Activated T-helper 9 cell treated with anti-CD3 and anti-CD28 coated beads, Interleukin-2, amount 50 U/mL, for 16 hours (primary cell): ENCODE results near the gene ADAMTS2.

Experiments
- DNase-seq: peaks from one replicate; pipeline ENCODE4 v3.0.0-alpha.2; 2020; ENCODE audit warnings: low read depth

ADAMTS2 gene

DNA sequence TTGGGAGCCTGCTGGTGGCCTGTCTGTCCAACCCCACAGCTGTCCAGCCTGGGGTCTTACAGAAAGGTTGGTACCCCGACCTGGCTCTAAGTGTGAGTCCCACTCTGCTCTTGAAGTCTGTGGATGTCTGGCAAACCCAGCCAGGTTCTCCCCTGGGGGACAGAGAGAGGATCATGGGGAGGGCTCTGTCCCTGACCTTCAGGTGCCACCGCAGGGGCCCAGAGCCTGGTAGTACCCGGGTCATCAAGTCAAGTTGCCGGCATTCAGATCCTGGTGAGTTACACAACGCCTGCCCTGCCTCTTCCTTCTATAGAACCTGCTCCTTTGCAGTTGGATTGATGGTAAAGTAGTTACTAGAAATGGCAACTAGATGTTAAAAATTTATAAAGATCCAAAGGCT, 66.7 kb downstream of the ADAMTS2 start:
- no peak for DNase-seq

DNA sequence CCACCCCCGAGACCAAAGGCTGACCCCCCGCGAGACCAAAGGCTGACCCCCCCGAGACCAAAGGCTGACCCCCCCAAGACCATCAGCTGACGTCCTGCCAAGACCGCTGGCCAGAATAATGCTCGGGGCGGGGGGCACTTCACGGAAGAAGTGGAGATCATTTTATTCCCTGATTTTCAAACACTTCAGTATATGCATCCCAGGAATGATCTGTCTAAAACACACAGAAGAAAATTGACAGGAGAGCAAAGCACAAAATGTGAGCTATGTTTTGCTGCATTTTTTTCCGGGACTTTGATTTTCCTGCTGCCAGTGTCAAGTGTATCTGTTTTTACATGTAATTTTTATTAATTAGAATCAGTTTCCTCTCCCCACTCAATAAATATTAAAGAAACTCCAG, 67.1 kb downstream of the ADAMTS2 start:
- DNase-seq = no peak

DNA sequence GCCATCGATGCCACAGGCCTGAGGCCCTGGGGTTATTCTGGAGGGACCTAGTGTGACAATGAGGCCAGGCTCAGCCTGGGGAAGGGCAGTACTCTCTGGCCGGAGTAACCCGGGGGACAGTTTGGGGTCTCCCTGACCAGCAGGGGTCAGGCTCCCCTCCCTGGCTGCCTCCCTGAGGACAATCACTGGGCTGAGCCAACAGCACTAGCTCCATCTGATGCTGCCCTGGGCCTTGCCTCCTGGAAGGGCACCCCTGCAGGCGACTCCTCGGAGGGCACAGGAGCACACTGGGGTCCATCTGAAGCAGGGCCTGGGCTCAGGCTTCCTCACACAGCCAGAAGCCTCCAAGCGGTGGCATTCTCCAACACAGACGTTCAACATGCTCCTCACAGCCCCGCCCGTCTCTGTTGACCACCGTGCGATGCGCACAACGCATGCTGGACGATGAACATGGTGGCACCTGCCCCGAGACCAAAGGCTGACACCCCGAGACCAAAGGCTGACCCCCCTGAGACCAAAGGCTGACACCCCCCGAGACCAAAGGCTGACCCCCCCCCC, 68.3 kb downstream of the ADAMTS2 start:
- no peak for DNase-seq

DNA sequence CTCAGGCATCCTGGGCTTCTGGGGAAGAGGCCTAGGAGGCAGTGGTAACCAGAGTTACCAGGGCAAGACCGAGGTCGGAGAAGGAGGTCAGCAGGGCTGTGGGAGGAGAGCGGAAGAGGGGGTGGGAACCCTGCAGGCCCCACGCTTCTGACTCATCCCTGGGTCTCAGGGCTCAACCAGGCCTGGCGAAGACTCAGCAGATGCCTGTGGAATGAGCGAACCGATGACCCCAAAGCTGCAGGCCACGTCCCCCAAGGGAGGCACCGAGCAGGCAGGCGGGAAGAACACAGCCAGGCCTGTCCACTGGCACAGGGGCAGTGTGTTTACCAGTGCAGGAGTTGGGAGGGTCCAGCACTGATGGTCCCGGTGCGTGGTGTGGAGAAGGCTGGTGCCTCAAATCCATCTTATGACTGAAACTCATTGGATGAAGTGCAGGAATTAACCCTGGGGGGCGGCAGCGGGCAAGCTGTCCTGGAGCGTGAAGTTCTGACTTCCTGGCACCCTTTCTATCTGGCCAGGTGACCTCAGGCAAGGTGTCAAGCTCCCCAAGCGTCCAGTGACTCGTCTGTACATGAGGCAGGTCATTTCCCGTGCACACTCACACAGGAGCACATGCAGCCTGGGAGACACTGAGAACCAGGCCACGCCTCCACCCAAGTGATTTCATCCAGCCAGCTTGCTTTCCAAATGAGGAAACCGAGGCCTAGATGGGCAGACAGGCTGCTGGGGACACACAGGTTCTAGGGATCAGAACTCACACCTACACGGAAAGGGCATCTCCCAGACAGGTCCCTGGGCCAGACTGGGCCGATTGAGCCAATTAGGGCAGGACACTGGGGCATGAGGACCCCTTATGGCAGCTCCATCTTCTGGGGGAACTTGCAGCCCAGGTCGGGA, 69.1 kb downstream of the ADAMTS2 start:
- no peak for DNase-seq

DNA sequence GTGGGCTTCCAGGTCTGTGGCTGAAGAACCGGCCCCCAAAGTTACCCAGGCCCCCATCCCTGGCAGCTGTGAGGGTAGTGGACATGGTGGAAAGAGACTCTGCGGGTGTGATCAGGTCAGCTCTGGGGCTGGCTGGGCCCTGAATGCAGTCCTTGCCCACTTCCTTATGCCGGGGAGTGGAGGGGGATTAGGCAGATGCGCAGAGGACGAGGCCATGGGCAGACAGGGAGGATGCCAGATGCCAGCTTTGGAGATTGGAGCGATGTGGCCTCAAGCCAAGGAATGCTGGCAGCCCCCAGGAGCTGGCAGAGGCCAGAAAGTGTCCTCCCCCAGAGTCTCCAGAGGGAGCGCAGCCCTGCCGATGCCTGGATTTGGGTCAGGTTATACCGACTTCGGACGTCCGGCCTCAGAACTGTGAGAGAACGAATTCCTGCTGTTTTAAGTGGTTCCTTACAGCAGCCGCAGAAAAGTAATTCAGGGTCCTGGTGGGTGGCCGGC, 69.8 kb downstream of the ADAMTS2 start:
- no peak for DNase-seq

DNA sequence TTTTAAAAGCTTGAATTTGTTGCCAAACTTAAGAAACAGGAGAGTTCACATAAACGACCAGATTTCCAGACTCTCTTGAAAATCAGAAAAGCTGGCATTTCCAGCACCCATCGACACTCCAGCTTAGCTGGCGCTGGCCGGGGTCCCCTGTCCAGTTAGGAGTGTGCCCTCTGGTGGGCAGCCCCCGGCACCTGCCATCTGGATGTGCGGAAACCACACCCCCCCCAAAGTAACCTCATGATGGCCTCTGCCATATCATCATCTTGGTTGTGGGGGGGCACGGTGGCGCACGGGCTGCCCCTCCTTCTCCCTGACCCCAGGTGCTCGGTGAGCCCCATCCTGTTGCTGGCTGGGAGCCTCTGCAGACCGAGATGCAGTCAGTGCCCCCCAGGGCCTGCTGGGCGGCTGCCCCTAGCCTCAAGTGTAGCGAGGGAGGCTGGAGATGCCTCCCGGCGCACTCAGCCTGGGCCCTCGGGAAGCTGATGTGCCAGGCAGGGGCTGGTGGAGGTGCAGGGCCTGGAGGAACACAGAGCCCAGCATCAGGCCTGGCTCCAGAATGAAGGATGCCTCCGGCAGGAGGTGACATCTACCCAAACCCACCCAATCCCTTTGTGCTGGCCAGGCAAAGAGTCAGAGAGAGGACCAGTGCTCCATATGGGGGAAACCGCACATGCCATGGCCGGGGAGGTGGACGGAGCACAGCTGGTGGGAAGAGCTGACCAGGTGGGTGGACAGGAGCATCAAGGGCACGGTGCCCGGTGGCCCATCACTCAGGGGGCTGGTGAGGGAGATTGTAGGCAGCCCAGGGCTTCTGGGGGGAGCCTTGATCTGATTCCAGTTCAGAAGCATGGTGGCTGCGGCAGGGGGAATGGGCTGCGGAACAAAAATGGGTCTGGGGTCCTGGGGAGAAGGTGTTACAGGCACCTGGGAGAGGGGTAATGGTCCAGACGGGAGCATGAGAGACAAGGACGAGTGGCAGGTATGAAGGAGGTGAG, 70.6 kb downstream of the ADAMTS2 start:
- no peak for DNase-seq

DNA sequence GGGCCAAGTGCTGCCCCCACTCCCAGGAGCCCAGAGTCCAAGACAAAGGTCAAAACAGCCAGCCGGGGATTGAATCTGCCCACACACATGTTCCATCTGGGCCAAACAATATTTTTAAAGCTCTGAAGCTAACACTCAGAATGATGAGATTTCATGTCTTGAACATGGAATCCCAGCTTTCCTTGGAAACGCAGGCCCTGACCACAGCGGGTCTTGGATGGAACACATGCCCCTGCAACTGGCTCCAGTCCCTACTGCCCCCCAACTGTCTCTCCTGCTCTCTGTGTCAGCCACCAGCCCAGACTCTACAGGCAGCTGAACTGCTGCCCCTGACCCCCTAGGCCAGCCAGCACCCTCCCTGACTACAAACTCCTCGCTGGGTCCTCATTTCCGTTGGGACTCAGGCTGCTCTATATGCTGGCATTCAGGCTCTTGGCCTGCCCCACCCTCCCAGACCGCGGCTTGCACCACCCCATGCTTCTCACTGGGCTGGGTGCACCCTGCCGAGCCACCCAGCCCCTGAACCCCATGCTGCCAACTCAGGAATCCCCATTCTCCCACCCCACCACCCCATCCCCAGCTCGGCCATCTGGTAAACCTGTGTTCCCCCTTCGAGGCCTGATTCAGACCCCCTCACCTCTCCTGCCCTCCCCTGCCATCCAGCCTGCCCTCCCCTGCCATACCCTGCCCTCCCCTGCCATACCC, 71.7 kb downstream of the ADAMTS2 start:
- no peak for DNase-seq

DNA sequence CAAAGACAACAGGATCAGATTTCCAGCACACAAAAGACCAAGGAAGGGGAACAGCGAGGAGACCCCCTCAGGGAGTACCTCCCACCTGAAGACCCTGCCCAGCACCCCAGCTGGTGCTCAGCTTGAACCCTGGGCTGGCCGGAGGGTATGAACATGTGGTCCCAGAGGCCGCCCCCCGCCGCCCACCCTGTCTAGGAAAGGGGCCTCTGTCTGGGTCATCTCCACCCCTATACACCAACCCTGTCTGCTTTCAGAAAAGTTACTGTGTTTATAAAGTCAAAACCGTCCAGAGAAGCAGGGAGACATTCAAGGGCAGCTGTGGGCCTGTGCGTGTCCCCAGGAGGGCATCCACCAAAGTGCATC, 72.2 kb downstream of the ADAMTS2 start:
- no peak for DNase-seq

DNA sequence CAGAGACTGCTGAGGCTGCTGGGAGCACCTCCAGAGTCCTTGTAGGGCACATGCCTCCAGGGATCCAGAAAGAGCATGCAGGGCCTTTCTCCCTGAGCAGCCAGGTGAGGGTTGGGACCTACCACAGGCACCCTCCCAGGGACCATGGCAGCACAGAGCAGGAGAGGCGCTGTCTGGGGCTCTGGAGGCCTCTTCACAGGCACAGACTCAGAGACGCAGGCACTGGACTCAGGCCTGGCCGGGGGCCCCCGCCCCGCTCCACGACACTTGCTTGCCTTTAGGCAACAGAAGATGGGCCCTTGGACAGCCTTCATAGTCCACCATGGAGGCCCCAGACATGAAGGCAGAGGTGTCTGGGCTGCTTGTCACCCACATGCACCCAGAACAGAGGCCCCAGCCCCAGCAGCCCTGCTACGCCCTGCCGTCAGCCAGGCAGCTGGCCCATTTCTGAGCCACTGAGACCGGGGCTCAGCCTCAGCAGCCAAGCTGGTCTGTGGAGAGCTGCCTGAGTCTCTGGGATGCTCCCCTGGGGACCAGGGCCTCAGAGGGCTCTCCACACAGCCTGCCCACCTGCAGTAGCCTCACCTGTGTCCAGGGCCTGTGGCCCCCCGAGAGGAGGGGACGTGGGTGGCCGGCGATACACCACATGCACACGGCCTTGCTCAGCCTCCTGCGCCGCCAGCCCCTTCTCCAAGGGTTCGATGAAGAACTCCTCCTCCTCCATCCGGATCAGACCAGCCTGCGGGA, 72.8 kb downstream of the ADAMTS2 start:
- DNase-seq = no peak

DNA sequence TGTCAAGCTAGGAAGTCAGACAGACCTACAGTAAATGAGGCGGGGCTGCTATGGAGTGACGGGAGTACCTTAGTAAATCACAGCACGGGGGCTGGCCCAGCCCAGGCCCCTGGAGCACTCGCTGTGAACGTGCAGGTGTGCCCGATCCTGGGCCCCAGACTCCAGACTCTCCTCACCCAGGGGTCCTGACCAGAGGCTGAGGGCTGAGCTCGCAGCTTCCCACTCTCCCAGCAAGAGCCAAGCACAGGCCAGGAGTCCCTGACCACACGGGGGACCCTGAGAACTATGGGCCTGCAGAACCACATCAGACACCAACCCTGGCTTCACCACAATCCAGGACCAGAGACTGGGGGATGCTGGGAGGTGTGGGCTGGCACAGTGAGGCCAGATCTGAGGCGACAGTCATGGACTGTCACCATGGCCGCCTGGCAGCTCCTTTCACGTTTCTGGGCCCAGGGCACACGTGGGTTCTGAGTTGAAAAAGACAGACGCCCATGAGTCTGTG, 73.4 kb downstream of the ADAMTS2 start:
- no peak for DNase-seq

DNA sequence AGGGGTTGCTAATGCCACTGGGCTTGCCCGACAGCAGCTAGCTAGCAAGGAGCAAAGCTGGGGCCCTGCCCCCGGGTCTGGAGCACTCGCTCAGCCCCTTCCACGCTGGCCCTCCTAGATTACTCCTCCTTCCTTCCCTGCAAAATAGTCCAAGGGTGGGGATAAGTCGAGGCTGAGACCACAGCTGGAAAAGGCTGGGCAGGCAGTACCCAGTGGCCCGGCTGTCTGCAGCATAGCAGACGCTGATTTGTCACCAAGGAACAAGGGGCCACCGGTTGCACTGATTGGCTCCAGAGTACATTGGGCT, 73.9 kb downstream of the ADAMTS2 start:
- no peak for DNase-seq

DNA sequence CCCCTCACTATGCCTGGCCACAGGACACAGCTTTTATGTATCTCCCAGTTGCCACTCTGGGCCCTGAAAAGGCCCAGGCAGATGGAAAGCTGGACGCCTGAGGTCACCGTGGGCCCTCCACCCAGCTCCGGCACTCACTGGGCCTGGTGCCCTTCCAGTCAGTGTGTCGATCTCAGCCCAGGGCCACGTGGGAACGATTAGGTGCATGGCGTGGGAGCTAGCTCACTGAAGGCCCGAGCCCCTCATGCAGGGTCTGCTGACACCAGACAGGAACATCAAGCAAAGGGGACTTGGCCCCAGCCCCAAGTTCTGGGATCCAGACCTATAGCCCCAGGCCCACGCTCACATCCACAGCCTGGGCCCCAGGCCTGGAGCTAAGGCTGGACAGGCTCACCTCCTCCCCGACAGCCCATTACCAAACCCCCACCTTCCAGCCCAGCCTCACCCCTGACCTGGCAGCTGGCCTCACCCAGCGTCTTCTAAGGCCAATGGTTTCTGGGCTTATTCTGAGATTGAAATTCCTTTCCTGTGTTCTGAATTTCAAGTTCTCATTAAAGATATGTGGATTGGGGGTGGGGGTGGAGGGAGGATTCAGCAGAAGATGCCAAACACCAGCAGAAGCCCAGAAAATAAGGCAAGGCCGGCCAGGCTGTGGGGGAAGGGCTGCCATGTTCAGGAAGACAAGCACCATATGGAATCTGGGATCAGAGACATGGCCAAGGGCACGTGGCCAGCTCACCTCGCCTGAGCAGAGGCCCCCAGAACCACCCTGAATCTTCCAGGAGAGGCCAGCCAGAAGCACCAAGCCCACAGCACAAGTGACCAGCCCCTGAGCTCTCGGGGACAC, 74.5 kb downstream of the ADAMTS2 start:
- DNase-seq = no peak

DNA sequence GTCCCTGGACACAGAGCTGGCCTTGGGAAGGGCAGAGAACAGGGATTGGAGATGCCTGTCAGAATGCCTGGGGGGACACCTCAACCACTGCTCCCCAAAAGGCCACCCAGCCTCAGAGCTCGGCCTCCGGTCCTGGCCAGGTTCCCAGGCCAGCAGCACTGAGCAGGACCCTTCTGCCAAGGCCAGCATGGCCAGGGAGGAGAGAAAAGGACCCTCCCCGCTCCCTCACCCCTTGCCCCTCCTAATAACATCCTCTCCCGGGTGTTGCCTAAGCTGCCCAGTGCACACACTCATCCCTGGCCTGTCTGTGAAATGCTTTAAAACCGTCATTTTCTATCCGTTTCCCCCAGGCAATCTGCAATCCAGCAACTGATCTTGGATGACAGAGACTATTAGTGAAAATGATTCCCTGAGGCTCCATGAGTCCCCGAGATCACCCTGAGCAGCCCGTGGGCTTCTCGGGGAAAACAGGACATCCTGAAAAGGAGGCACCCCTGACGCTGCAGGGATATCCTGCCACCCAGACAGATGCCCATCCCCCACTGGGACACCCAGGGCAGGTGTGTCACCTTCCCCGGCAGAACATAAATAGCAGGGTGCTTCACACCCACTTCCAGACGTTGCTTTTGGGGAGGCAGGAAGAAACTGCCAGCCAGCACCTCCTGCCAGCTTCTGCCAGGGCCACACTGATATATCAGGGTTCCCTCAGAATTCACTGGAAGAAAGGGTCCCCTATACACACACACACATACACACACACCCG, 75.3 kb downstream of the ADAMTS2 start:
- DNase-seq = no peak

DNA sequence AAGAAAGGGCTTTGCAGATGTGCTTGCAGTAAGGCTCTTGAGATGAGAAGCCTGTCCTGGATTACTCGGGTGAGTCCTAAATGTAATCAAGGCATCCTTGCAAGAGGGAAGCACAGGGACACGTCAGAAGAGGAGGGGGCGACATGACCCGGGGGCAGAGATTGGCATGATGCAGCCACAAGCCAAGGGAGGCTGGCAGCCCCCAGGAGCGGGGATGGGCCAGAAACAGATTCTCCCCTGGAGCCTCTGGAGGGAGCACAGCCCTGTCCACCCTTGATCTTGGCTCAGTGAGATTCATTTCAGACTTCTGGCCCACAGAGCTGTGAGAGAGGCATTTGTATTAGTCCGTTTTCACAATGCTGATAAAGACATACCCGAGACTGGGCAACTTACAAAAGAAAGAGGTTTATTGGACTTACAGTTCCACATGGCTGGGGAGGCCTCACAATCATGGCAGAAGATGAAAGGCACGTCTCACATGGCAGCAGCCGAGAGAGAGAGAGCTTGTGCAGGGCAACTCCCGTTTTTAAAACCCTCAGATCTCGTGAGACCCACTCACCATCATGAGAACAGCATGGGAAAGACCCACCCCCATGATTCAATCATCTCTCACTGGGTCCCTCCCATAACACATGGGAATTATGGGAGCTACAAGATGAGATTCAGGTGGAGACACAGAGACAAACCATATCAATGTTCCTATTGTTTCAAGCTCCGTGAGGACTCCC, 76.1 kb downstream of the ADAMTS2 start:
- DNase-seq = no peak

DNA sequence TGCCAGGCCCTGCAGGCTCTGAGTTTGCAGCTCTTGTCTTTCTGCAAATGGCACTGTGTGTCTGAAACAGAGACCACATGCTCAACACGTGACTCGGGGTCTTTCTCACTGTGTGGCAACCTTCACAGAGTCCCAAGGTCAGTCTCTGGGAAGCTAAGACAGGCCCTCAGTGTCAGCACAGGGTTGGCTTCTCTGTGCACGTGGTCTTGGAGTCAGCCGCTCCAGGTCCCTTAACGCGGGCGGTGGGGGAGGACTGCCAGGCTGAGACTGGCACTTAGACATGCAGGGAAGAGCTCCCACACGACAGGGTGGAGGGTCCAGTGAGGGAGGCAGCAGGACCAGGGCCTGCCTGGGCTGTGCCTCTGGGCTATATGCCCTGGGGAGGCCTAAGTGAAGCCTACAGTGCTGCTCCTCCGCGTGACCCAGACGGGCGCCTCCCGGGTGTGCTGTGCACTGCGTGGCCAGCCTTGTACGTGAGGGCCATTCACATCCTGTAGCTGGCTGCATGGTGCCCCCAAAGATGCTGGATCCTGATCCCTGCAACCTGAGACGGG, 76.8 kb downstream of the ADAMTS2 start:
- DNase-seq = no peak

DNA sequence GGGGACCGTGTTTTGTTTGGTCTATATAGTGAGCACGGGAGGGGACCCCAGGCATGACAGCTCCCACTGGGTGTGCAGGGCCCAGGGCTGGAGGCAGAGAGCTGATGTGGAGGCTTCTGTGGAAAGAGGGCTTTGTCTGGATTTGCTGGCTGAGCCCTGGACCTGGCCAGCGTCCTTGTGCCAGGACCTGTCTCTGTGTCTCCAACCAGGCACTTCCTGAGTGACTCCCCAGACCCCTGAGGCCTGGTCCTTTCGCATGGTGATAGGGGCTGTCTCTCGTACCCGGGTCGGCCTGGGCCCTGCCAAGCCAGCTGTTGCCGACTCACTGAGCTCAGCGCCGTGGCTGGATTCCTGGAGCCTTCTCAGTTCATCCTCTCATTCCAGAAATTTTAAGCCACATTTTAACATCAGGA, 77.6 kb downstream of the ADAMTS2 start:
- DNase-seq = no peak

DNA sequence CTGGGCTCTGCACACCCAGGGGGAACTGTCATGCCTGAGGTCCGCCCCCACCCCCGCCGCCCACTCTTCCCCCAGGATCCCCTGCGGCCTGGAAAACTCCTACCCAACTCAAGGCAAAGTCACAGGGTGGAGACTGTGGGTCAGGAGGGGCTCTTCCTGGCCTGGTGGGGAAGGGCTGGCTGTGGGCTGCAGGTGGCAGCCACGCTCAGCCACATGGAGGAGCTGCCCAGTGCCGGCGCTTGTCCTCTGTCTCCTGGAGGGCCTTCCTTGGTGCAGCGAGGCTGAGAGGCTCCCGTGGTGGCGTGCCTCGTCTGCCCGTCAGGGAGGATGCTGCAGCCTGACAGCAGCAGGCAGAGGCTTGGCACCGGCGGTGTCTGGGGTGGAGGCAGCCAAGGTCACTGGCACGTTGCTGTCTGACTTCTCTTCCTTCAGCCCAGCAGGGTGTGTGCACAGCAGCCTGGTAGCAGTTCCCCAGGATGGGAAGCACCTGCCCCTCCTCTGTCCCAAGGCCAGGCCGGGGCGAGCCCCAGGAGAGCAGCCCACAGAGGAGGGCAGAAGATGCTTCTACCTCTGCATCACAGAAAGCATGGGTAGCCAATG, 78.1 kb downstream of the ADAMTS2 start:
- no peak for DNase-seq
